Gastrocnemius medialis (tissue), 4 donors: ENCODE results near the gene TRIM66. TPM values are rescaled to one million over a fixed set of nuclear protein-coding genes. Genes with fewer than 3 reads are reported as not detected.

Experiments used
- ATAC-seq, 2 donors: fragments of 150-250 bp; one replicate each; pipeline ENCODE4 v1.9.1; 2016
- DNase-seq, 2 donors: peaks; one replicate each; pipeline ENCODE4 v3.0.0-alpha.2; 2019
- H3K27ac ChIP-seq, 4 donors: fragments of 200-600 bp; sonication (generic); 1 replicate in 1 of 4; 2 replicates in 3 of 4; pipeline ENCODE4 v1.5.1; 2016 to 2018; ENCODE audit warnings: mild to moderate bottlenecking in 2 of 4, moderate library complexity in 1 of 4
- H3K27me3 ChIP-seq, 3 donors: fragments of 200-600 bp; sonication (generic) in 2 of 3; 1 replicate in 1 of 3; 2 replicates in 2 of 3; pipeline versions ENCODE4 v1.5.1 to v1.6.0; 2016 to 2019; ENCODE audit warnings: mild to moderate bottlenecking in 1 of 3, moderate library complexity in 1 of 3
- H3K36me3 ChIP-seq, 2 donors: fragments of 200-600 bp; sonication (generic) in 1 of 2; one replicate each; pipeline ENCODE4 v1.5.1; 2017 to 2018
- H3K4me1 ChIP-seq, 2 donors: fragments of 200-600 bp; sonication (generic) in 1 of 2; one replicate each; pipeline ENCODE4 v1.5.1; 2016 to 2017; ENCODE audit warnings: mild to moderate bottlenecking in 2 of 2
- H3K4me3 ChIP-seq, 4 donors: fragments of 200-600 bp; sonication (generic) in 3 of 4; 1 replicate in 1 of 4; 2 replicates in 3 of 4; pipeline ENCODE4 v1.5.1; 2016 to 2019; ENCODE audit warnings: mild to moderate bottlenecking in 2 of 4
- H3K9me3 ChIP-seq, 3 donors: fragments of 200-600 bp; sonication (generic) in 2 of 3; 1 replicate in 1 of 3; 2 replicates in 2 of 3; pipeline ENCODE4 v1.5.1; 2016 to 2019
- POLR2A ChIP-seq, 2 donors: fragments of 450-650 bp; IDR thresholded peaks; one replicate each; pipeline ENCODE4 v1.6.1; 2017; ENCODE audit warnings: antibody characterized with exemption in 2 of 2, mild to moderate bottlenecking in 2 of 2, moderate library complexity in 2 of 2
- in situ Hi-C, 4 donors: fragments of 200-750 bp; cut with MboI; loops; one replicate each; pipeline versions ENCODE4 v1.15.0 to v1.8.0; 2017; ENCODE audit warnings: low sequenced_read_pairs in 4 of 4
- intact Hi-C: fragments of 100-400 bp; cut with DNase I; formaldehyde crosslinking; loops from one replicate; pipeline ENCODE4 v1.15.1; 2023; ENCODE audit warnings: low total_unique reads
- total RNA-seq, 4 donors: library from RNA; depleted of rRNA; stranded (reverse); fragments of >200 nt; gene quantifications; one replicate each; pipeline versions ENCODE4 v1.1.0 to v1.2.3, GENCODE V29; 2016
- TF ChIP-seq, protein P1 (sequence below), 5 experiments: fragments of 450-650 bp in 3 of 5; fragments of 200-600 bp in 2 of 5; sonication (generic) in 2 of 5; IDR thresholded peaks in 4 of 5; conservative IDR thresholded peaks in 1 of 5; 1 replicate in 4 of 5; 2 replicates in 1 of 5; pipeline ENCODE4 v1.5.1; 2016 to 2019; ENCODE audit warnings: antibody characterized with exemption in 5 of 5, mild to moderate bottlenecking in 3 of 5, moderate library complexity in 3 of 5

TRIM66 gene
- total RNA-seq, 4 donors from 2014 or later, result 0.55 to 6.5 (median 1.1) TPM

DNA sequence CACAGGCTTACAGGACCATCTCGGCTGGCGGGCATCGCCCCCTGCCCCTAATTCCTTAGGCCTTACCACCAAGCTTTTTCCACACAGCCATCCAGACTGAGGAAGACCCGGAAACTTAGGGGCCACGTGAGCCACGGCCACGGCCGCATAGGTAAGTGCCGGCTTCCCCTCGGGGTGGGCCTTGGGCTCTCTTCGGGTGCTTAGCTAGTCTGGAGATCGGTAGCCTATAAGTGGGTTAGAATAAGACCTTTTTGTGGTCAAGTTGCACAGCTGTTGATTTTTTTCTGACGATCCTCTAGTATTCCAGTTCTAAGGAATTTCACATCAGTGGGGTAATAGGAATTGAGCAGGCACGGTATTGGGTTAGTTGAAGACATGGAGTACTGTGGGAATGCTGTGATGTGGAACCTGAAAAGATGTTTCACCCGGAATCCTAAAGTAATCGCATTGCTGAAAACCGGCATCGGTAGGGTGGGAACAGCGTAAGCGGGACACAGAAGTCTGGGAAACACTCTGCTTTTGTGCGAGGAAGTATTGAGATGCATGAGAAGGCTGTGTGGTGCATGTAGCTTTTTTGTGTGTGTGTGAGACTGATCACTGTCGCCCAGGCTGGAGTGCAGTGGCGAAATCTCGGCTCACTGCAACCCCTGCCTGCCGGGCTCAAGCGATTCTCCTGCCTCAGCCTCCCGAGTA lies 796 bp upstream of the TRIM66 start:
- Histone ChIP-seq H3K27ac (peak overlapping the region; percentile 88 to 99 (median 98)), H3K4me1 (peaks cover 33% of the 10 kb centered on the region in 2 donors), H3K27me3 (no peaks in the 10 kb centered on the region), H3K36me3 (peaks cover 0 to 28% of the 10 kb centered on the region in 2 donors), H3K4me3 (peak overlapping the region; percentile 70 to 100 (median 94)), H3K9me3 (no peaks in the 10 kb centered on the region)
- peak; percentile 2 to 7 for ATAC-seq
- TF ChIP-seq, protein P1, sequence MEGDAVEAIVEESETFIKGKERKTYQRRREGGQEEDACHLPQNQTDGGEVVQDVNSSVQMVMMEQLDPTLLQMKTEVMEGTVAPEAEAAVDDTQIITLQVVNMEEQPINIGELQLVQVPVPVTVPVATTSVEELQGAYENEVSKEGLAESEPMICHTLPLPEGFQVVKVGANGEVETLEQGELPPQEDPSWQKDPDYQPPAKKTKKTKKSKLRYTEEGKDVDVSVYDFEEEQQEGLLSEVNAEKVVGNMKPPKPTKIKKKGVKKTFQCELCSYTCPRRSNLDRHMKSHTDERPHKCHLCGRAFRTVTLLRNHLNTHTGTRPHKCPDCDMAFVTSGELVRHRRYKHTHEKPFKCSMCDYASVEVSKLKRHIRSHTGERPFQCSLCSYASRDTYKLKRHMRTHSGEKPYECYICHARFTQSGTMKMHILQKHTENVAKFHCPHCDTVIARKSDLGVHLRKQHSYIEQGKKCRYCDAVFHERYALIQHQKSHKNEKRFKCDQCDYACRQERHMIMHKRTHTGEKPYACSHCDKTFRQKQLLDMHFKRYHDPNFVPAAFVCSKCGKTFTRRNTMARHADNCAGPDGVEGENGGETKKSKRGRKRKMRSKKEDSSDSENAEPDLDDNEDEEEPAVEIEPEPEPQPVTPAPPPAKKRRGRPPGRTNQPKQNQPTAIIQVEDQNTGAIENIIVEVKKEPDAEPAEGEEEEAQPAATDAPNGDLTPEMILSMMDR (IDR thresholded peaks at IDR 0.05 in 4 of 5, conservative IDR thresholded peaks at IDR 0.05 in 1 of 5), result no peak
- TF ChIP-seq POLR2A (IDR thresholded peaks at IDR 0.05), result no peak
- DNase-seq, result no peak
- in situ Hi-C loops (loop anchor here (10.0 to 25.0 kb wide), 6 partner anchors 129 to 454 kb away; partner anchors contain the start of genes TMEM9B (in 2 of the 4) and AKIP1 (in 1 of the 4)), intact Hi-C loops (loop anchor here (5.0 kb wide), 1 partner anchor 34 kb away; no protein-coding TSS in a partner anchor)

DNA sequence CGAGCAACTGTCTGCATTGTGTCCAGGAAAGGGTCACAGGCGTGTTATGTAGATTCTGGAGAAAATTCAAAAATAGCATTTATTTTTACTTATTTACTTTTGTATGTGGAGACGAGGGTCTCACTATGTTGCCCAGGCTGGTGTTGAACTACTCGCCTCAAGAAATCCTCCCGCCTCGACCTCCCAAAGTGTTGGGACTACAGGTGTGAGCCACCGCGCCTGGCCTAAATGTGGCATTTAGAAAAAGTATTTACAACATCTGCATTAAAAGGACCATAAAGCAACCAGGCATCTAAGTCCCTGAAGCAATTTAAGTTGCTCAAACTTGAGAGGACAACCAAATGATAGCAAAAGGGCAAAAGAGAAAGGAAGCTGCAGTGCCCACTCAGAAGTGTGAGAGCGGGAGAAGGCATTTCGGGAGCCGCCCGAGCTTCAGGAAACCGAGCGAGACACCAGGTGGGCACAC lies 595 bp downstream of the TRIM66 start:
- Histone ChIP-seq H3K4me1 (peaks cover 19 to 24% of the 10 kb centered on the region in 2 donors), H3K36me3 (peaks cover 0 to 28% of the 10 kb centered on the region in 2 donors), H3K27me3 (no peaks in the 10 kb centered on the region), H3K27ac (peak overlapping the region; percentile 88 to 99 (median 98)), H3K9me3 (no peaks in the 10 kb centered on the region), H3K4me3 (peak overlapping the region; percentile 70 to 100 (median 94))
- intact Hi-C loops, result loop anchor here (1.0 to 5.0 kb wide), 3 partner anchors 35 to 282 kb away; partner anchors contain the start of gene TMEM9B
- no peak for TF ChIP-seq POLR2A (IDR thresholded peaks at IDR 0.05)
- TF ChIP-seq, protein P1 (IDR thresholded peaks at IDR 0.05 in 4 of 5, conservative IDR thresholded peaks at IDR 0.05 in 1 of 5), result no peak
- in situ Hi-C loops, result loop anchor here (10.0 to 25.0 kb wide), 6 partner anchors 130 to 455 kb away; partner anchors contain the start of genes TMEM9B (in 2 of the 4) and AKIP1 (in 1 of the 4)
- DNase-seq (no peak), ATAC-seq (peak; percentile 49)

DNA sequence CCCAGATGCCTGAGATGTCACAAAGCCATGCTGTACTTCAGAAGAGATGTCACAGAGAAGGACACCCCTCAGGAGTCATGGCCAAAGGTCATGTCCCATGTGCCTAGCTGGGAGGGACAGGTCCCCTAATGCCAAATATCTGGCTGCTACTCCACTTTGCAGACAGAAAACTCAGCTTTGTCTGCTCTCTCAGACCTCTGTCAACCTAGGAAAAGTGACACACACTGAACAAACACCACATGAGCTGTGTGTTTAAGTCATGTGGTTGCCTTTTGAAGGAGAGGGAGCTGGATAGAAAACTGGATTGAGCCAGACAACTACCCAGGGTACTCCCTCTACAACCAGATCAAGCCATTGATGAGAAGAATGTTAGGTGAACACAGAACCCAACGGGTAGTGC lies 3.5 kb downstream of the TRIM66 start:
- H3K4me3 ChIP-seq, result no peak overlapping the region
- no peak overlapping the region for H3K27ac ChIP-seq
- no peaks in the 10 kb centered on the region for H3K9me3 ChIP-seq
- DNase-seq (no peak), ATAC-seq (no peak)
- TF ChIP-seq, protein P1 (IDR thresholded peaks at IDR 0.05 in 4 of 5, conservative IDR thresholded peaks at IDR 0.05 in 1 of 5), result no peak
- no peak for TF ChIP-seq POLR2A (IDR thresholded peaks at IDR 0.05)
- in situ Hi-C loops (loop anchor here in 3 of 4 donors (10.0 to 25.0 kb wide), 5 partner anchors 133 to 458 kb away; partner anchors contain the start of genes AKIP1 (in 1 of the 3) and TMEM9B (in 1 of the 3)), intact Hi-C loops (no loop called here)
- peaks cover 0 to 3% of the 10 kb centered on the region in 2 donors for H3K36me3 ChIP-seq
- peaks cover 14 to 18% of the 10 kb centered on the region in 2 donors for H3K4me1 ChIP-seq
- H3K27me3 ChIP-seq, result no peaks in the 10 kb centered on the region

DNA sequence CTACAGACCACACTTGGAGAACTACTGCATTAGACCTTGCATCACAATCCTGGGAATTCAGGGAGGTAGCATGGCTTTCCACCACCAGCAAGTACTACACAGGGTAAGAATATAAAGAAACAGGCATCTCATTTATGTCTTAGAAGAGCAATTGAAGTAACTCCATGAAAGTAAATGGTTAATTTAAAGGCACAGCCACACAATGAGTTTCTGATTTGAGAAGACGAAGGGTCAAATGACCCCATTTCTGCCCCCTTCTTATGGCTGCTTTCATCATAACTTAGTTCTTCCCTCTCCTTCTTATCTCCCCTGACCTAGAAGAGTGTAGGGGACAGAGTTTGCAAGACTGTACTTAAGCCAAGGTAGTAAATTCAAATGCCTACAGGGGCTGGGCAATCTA lies 6.0 kb downstream of the TRIM66 start:
- in situ Hi-C loops, result loop anchor here in 3 of 4 donors (10.0 to 25.0 kb wide), 5 partner anchors 136 to 461 kb away; partner anchors contain the start of genes AKIP1 (in 1 of the 3) and TMEM9B (in 1 of the 3)
- no peak for ATAC-seq
- intact Hi-C loops, result no loop called here

More for the DNA sequence above, 6.0 kb downstream of the TRIM66 start:
- H3K4me1 ChIP-seq, result peaks cover 9 to 10% of the 10 kb centered on the region in 2 donors
- H3K36me3 ChIP-seq, result no peaks in the 10 kb centered on the region
- TF ChIP-seq POLR2A (IDR thresholded peaks at IDR 0.05), result no peak
- TF ChIP-seq, protein P1 (IDR thresholded peaks at IDR 0.05 in 4 of 5, conservative IDR thresholded peaks at IDR 0.05 in 1 of 5), result no peak
- no peak overlapping the region for H3K4me3 ChIP-seq
- H3K27me3 ChIP-seq, result no peaks in the 10 kb centered on the region
- H3K27ac ChIP-seq, result no peak overlapping the region
- no peak for DNase-seq
- H3K9me3 ChIP-seq, result no peaks in the 10 kb centered on the region
